Measurements from ENCODE around the gene PDIA2.
"Not testable (repeated sequence)": the region's sequence is repeated elsewhere in the genome, so short reads cannot be mapped to it uniquely, and the experiment has no call there.

The PDIA2 gene

DNA sequence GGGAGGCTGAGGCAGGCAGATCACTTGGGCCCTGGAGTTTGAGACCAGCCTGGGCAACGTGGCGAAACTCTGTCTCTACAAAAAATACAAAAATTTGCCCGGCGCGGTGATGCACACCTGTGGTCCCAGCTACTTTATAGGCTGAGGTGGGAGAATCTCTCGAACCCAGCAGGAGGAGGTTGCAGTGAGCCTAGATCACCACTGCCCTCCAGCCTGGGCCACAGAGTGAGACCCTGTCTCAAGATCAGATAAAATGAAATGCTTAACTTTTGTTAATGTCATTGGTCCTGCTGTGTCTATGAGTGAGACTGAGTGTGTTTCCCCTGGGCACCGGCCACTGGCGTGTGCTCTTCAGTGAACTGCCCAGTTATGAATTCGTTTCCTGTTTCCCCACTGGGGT lies 37.9 kb upstream of the PDIA2 start:
- no peak for TF ChIP-seq CTCF (IDR thresholded peaks at IDR 0.05; ENCODE audit: borderline replicate concordance, insufficient read depth, low read depth, low read length)
- H3K4me3 ChIP-seq (ENCODE audit: low read depth, low read length): no peak overlapping the region

- TF ChIP-seq CTCF (IDR thresholded peaks at IDR 0.05; ENCODE audit: borderline replicate concordance, insufficient read depth, low read depth, low read length): no peak
- no peak overlapping the region for H3K4me3 ChIP-seq (ENCODE audit: low read depth, low read length)
Observed at GRCh38 chr16:247027-247426, 35.9 kb upstream of the PDIA2 start.

DNA sequence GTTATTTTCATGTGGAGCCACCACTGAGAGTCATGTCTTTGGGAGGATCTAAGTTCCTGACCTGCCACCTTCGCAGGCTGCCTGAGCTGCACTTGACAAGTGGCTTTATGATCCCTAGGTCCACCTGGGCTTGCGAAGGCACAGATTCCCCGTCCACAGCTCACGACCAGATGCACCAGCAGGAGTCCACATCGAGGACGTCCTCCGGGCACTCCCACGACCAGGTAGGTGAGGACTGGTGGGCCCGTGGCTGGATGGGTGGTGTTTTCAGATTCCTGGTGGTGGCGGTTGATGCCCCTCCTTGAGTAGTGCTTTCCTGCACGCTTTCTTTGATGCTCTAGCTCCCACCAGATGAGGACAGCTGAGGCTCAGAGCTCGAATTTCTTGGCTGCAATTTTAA lies 33.5 kb upstream of the PDIA2 start:
- no peak overlapping the region for H3K4me3 ChIP-seq (ENCODE audit: low read depth, low read length)
- TF ChIP-seq CTCF (IDR thresholded peaks at IDR 0.05; ENCODE audit: borderline replicate concordance, insufficient read depth, low read depth, low read length): no peak

DNA sequence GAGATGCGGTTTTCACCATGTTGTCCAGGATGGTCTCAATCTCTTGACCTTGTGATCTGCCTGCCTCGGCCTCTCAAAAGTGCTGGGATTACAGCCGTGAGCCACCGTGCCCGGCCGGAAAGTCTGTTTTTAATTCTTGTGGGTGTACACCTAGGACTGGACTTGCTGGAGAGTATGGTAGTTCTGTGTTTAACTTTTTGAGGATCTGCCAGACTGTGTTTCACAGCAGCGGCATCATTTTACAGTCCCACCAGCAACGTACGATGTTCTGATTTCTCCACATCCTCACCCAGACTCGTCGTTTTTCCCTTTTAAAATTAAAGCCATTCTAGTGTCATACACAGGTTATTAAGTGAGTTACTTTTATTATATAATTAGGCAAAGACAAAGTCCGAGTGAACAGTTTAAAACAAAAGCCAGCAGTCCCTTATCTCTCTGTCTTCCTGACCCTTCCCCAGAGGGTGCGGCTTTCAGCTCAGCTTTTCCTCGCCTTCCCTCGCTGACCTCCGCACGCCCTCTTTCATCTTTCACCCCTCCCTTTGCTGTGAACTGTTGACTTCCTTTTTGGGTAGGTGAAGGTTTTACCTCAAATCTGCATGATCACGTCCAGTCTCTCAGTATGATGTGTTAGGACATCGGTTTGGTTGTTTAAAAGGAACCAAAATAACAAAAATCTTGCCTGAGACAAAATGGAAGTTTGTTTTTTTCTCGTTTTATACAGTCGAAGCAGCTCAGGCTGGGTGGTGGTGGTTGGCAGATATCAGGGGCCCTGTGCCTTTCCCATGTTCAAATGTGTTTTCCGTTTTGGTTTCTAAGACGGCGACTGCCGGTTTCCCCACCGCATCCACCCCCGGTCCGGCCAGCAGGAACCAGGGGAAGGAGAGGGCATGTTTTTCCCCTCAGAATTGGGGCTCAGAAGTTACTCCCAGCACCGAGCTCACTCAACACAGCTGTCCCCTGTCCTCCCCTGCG lies 30.3 kb upstream of the PDIA2 start:
- H3K4me3 ChIP-seq (ENCODE audit: low read depth, low read length): no peak overlapping the region
- no peak for TF ChIP-seq CTCF (IDR thresholded peaks at IDR 0.05; ENCODE audit: borderline replicate concordance, insufficient read depth, low read depth, low read length)

- H3K4me3 ChIP-seq (ENCODE audit: low read depth, low read length): no peak overlapping the region
- no peak for TF ChIP-seq CTCF (IDR thresholded peaks at IDR 0.05; ENCODE audit: borderline replicate concordance, insufficient read depth, low read depth, low read length)
Observed at GRCh38 chr16:253833-254232, 29.1 kb upstream of the PDIA2 start.

- no peak overlapping the region for H3K4me3 ChIP-seq (ENCODE audit: low read depth, low read length)
- no peak for TF ChIP-seq CTCF (IDR thresholded peaks at IDR 0.05; ENCODE audit: borderline replicate concordance, insufficient read depth, low read depth, low read length)
Observed at GRCh38 chr16:254461-254860, 28.5 kb upstream of the PDIA2 start.

GRCh38 chr16:255183-255582 lies 27.8 kb upstream of the PDIA2 start:
- no peak overlapping the region for H3K4me3 ChIP-seq (ENCODE audit: low read depth, low read length)
- no peak for TF ChIP-seq CTCF (IDR thresholded peaks at IDR 0.05; ENCODE audit: borderline replicate concordance, insufficient read depth, low read depth, low read length)

GRCh38 chr16:258091-258490 lies 24.9 kb upstream of the PDIA2 start:
- H3K4me3 ChIP-seq (ENCODE audit: low read depth, low read length): not testable (repeated sequence)

Data from GM12875 (cell line).